Calu3 (cell line): ENCODE measurements around the gene CFAP299. TPM values are rescaled to one million over a fixed set of nuclear protein-coding genes. Genes with fewer than 3 reads are reported as not detected.
"Not testable (repeated sequence)": the region's sequence is repeated elsewhere in the genome, so short reads cannot be mapped to it uniquely, and the experiment has no call there.

Source experiments
- BruUV-seq: library from RNA; stranded (reverse); fragments of 400-500 nt; replicated peaks from 2 replicates; lab custom pipeline; 2021; lab: Mats Ljungman, UMichigan
- CTCF ChIA-PET: fragments of 300-600 bp; sonication (Branson Sonifier 250); formaldehyde crosslinking; loops from one replicate; lab custom pipeline; 2022; ENCODE audit warnings: antibody characterized with exemption; lab: Charles Lee
- DNase-seq: peaks from one replicate; pipeline ENCODE4 v3.0.0; 2022
- H3K27ac Mint-ChIP-seq: one replicate; pipeline ENCODE4 v1.8.0; 2022; ENCODE audit warnings: mixed read lengths; ENCODE audit not compliant: unreplicated experiment
- H3K27me3 Mint-ChIP-seq: one replicate; pipeline ENCODE4 v1.8.0; 2022; ENCODE audit warnings: mixed read lengths; ENCODE audit not compliant: unreplicated experiment
- H3K36me3 Mint-ChIP-seq: one replicate; pipeline ENCODE4 v1.8.0; 2022; ENCODE audit warnings: mild to moderate bottlenecking, moderate library complexity, mixed read lengths; ENCODE audit not compliant: insufficient read depth, unreplicated experiment
- H3K4me1 Mint-ChIP-seq: one replicate; pipeline ENCODE4 v1.8.0; 2022; ENCODE audit warnings: mild to moderate bottlenecking, low read depth, mixed read lengths; ENCODE audit not compliant: unreplicated experiment
- H3K4me3 Mint-ChIP-seq: one replicate; pipeline ENCODE4 v1.8.0; 2022; ENCODE audit warnings: mild to moderate bottlenecking, low read depth, moderate library complexity, mixed read lengths; ENCODE audit not compliant: unreplicated experiment
- H3K9me3 Mint-ChIP-seq: one replicate; pipeline ENCODE4 v1.8.0; 2022; ENCODE audit warnings: low read depth, mixed read lengths; ENCODE audit not compliant: unreplicated experiment
- CTCF ChIP-seq: fragments of 200-600 bp; IDR thresholded peaks from one replicate; pipeline ENCODE4 v1.8.0; 2022; ENCODE audit warnings: antibody characterized with exemption; ENCODE audit not compliant: unreplicated experiment
- intact Hi-C: fragments of 100-400 bp; cut with micrococcal nuclease; formaldehyde crosslinking; loops from one replicate; pipeline ENCODE4 v1.10.0; 2022; ENCODE audit not compliant: unreplicated experiment
- total RNA-seq: library from RNA; stranded (reverse); gene quantifications from 2 replicates; pipeline ENCODE4 v1.2.3, GENCODE V29; 2022

CFAP299 gene
- total RNA-seq, 1 experiment from 2014 or later, result not detected

GRCh38 chr4:80335226-80335553 is 340 bp upstream of the CFAP299 start:
- BruUV-seq, result no TSS peak
- intact Hi-C loops, result loop anchor here (2.0 to 10.0 kb wide), 2 partner anchors 114 to 1380 kb away; no protein-coding TSS in a partner anchor
- Mint-ChIP-seq H3K36me3 (peaks cover 8% of the 10 kb centered on the region), H3K27ac (no peak overlapping the region), H3K4me3 (peak overlapping the region; percentile 96), H3K9me3 (no peaks in the 10 kb centered on the region), H3K27me3 (no peaks in the 10 kb centered on the region), H3K4me1 (no peaks in the 10 kb centered on the region)
- no peak for DNase-seq
- no peak for TF ChIP-seq CTCF
- CTCF ChIA-PET, result interaction anchor here (0.7 to 2.2 kb wide), 6 partner anchors 69 to 1383 kb away, joined by 3 to 5 read pairs (median 3); no protein-coding TSS in a partner anchor

GRCh38 chr4:80336582-80336981 is 1.1 kb downstream of the CFAP299 start:
- CTCF ChIA-PET, result interaction anchor here (1.1 to 2.2 kb wide), 2 partner anchors 116 to 1384 kb away, joined by 4 to 5 read pairs; no protein-coding TSS in a partner anchor
- BruUV-seq, result no TSS peak
- Mint-ChIP-seq H3K9me3 (no peaks in the 10 kb centered on the region), H3K27me3 (no peaks in the 10 kb centered on the region), H3K4me1 (no peaks in the 10 kb centered on the region), H3K27ac (no peak overlapping the region), H3K36me3 (peaks cover 8% of the 10 kb centered on the region), H3K4me3 (peak overlapping the region; percentile 96)
- intact Hi-C loops, result loop anchor here (10.0 kb wide), 1 partner anchor 1382 kb away; no protein-coding TSS in a partner anchor
- TF ChIP-seq CTCF, result no peak
- DNase-seq, result peak; percentile 30

GRCh38 chr4:80340036-80340435 is 4.5 kb downstream of the CFAP299 start:
- H3K27me3 Mint-ChIP-seq, result peaks cover 12% of the 10 kb centered on the region
- CTCF ChIA-PET, result no interaction called here
- intact Hi-C loops, result no loop called here
- H3K27ac Mint-ChIP-seq, result no peak overlapping the region
- H3K4me1 Mint-ChIP-seq, result no peaks in the 10 kb centered on the region
- no peak for TF ChIP-seq CTCF
- BruUV-seq, result no TSS peak
- H3K36me3 Mint-ChIP-seq, result peaks cover 8% of the 10 kb centered on the region
- H3K4me3 Mint-ChIP-seq, result no peak overlapping the region
- H3K9me3 Mint-ChIP-seq, result no peaks in the 10 kb centered on the region
- no peak for DNase-seq

GRCh38 chr4:80342684-80343083 is 7.2 kb downstream of the CFAP299 start:
- H3K4me1 Mint-ChIP-seq, H3K4me3 Mint-ChIP-seq, CTCF ChIA-PET, H3K9me3 Mint-ChIP-seq, DNase-seq, H3K36me3 Mint-ChIP-seq, intact Hi-C loops, BruUV-seq, H3K27ac Mint-ChIP-seq: not testable (repeated sequence)
- H3K27me3 Mint-ChIP-seq, result peaks cover 26% of the 10 kb centered on the region

GRCh38 chr4:80343887-80344286 is 8.4 kb downstream of the CFAP299 start:
- no peak for TF ChIP-seq CTCF
- CTCF ChIA-PET, result interaction anchor here (0.7 kb wide), 1 partner anchor 990 kb away, joined by 3 read pairs; no protein-coding TSS in a partner anchor
- BruUV-seq, result no TSS peak
- H3K27ac Mint-ChIP-seq, result no peak overlapping the region
- H3K27me3 Mint-ChIP-seq, result peaks cover 34% of the 10 kb centered on the region
- DNase-seq, result no peak
- intact Hi-C loops, result no loop called here
- H3K36me3 Mint-ChIP-seq, result no peaks in the 10 kb centered on the region
- H3K9me3 Mint-ChIP-seq, result no peaks in the 10 kb centered on the region
- no peaks in the 10 kb centered on the region for H3K4me1 Mint-ChIP-seq
- no peak overlapping the region for H3K4me3 Mint-ChIP-seq
